ENCODE results near the gene TMEM236.

TMEM236 gene

DNA sequence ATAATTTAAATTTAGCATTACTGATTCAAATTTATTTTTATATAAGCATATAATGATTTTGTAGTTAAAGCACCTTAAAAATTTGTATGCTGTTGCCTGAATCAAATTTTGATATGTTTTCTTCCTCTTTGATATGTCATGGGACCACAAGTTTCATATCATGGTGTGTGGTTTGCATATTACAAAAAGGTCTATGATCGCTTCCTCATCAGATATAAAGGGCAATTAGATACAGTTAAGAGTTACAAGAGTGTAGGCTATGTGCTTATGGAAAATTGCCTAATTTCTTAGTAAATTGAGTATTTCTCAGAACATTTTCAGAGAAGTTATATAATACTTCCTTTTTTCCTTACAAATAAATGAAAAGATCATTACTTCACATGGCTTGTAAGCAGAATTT lies 79.3 kb downstream of the TMEM236 start:
- DNase-seq (ENCODE audit: low read depth), result no peak

DNA sequence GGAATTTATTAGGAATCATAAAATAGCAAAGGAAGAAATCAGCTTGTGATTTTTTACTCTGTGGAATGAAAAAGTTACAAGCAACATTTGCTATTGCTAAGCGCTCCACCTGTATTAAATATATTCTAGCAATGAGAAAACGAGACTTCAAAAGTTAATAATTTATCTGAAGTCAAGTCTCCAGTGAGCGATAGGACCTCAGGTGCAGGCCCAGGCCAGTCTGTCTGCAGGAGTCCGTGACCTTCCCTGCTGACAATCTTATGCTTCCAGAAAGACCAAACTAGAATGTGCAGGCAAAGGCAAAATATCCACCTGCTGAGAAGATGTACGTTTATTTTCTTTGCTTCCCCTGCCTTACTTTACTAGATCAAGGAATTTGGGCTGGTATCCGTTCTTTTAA lies 79.9 kb downstream of the TMEM236 start:
- DNase-seq (ENCODE audit: low read depth), result no peak

DNA sequence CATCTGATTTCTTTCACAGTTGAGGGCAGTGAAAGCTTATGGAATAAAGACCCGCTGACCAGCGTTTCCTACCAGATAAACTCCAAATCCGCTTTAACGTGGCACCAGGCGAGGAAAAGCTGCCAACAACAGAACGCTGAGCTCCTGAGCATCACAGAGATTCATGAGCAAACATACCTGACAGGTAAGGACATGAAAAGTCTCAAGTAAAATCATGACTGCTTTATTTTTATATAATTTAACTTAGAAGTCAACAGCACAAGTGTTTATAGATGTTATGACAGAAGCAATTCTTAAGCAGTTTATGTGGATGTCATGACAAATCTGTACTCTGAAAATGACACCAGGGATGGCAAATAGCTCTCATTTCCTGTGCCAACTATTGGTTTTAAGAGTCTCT lies 81.7 kb downstream of the TMEM236 start:
- no peak for DNase-seq (ENCODE audit: low read depth)

DNA sequence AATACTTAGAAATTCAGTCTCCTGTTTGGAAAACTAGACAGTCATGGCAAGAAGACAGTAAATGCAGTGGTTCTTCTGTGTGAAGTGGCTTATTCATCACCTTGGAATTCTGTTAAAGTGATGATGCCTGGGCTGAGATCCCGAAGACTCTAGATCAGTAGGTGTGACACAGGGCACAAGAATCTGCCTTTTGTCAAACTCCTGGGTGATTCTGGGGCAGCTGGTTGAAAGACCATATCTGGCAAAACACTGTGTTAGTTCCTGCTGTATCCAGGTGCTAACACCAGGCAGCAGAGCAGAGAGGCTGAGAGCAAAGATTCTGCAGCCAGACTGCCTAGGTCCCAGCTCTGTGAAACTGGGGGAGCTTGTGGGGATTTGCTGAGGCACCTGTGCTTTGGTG lies 83.7 kb downstream of the TMEM236 start:
- DNase-seq (ENCODE audit: low read depth), result peak; percentile 97

DNA sequence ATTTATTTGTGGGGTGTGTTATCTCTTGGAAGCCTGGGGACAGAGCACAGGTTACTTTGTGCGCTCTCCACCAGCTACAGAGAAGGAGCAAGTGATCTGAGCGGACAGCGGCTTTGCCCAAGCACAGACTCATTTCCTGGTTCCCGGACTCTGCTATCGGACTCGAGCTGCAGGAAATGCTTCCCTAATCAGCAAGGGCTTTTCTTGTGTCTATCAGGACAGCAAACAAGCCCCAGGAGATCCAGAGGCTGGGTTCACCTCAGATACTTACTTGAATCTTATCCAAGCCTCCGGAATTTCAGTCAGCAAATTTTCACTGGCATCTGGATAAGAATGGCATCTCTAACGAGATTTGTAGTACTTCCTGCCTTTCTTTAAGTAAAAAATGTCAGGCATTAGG lies 84.9 kb downstream of the TMEM236 start:
- DNase-seq (ENCODE audit: low read depth), result peak; percentile 77

DNA sequence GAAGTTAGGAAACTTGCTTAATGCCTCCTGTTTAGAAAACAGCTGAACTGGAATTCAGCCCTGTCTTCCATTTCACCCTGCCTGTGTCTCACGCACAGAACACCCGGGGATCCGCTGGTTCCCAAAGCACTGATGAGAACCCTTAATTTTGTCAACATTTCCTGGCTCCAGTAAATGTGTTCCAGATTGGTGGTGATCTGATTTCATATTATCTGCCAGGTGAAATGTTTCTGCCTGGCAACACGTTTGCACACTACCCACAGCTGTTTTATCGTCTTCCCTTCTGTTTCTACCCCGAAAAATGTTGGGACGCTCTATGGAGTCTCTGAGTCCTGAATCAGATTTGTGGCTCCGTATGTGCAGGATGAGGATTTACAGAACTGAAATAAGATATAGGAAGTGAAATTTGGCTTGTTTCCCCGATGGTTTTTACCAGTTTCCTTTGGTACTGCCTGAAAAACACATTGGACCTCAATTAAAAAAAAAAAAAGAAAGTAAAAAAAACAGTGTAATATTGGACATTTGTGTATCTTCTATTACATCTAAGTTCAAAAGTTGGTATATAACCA lies 86.2 kb downstream of the TMEM236 start:
- DNase-seq (ENCODE audit: low read depth), result no peak

DNA sequence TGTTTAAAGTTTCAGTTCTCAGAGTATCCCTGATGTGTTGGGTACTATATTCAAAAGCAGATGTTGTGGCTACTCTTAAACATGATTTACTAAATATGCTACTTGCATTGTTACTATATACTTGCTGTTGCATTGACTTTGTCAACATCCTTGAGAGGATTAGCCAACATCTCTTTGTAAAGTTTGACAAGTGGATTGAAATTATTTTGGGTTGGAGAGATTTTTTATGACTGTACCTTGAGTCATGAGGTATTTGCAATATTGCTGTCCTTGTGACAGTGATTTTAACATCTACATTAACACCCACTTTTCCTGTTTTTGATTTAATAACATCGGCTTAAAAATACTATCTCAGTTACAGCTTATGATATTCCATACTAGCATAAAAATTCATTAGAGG lies 89.0 kb downstream of the TMEM236 start:
- peak; percentile 53 for DNase-seq (ENCODE audit: low read depth)

DNA sequence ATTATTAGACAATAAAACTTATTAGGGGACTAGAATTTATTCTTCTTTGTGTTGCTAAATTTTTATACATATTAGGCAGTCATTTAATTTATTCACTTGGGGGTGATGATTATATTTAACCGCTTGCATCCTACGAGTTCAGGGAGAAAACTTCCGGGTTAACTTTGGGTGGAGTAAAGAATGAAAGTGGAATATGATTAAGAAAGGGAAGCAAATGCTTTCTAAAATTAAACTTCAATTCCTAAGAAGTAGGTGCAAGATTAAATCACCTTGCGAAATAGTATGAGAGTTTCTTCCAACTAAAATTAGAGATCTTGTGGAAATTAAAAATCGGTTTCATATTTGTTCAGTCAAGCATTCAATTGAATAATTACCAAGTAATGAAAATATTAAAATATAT lies 90.6 kb downstream of the TMEM236 start:
- DNase-seq (ENCODE audit: low read depth), result no peak

DNA sequence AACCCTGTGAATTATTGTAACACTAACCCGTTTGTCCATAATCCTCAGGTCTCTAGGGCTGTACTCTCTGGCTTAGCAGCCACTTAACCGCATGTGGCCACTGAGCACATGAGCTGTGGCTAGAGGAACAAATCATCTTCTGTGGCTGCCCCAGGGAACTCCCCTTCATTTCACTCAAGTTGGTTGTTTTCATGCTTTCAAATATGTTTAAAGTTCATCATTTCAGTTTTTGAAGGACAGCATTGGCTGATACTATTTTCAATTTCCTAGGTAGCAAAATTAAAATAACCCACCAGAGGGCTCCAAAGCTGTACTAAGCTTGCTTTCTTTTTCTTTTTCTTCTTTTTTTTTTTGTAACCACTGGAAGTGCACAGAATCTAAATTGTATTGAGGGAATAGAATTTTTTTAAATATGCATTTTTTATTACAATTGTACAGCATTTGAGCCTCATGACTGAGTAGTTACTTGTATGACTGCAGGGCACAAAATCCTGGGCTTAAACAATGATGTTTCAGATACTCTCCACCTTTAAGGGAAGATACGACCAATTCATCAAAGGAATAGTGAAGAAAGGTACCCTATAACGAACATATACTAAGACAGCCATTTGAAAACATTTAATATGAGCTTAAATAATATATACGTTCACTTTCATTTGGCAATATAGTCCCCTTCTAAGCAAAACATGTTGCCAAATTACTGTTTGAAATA lies 95.7 kb downstream of the TMEM236 start:
- DNase-seq (ENCODE audit: low read depth), result peak; percentile 56

DNA sequence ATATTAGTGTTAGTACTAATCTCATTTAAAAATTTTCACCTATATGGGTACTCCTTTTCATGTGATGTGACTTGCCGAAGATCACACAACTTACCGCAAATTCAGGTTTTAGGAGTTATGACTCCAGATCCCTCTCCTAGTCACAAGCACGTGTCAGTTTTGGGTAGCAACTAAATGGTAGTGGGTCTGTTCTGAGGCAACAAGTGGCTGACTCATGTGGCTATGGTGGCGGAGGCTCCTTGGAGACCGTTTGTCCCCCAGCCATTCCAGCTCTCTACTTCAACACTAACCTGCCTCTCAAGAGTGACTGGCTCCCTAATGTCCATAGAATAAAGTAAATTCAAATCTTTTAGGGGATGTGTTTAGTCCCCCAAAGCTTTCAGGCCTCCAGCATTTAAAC lies 96.6 kb downstream of the TMEM236 start:
- DNase-seq (ENCODE audit: low read depth), result no peak
